NCI-H510A treated with DMSO at 0.1 percent for 48 hours (cell line): ENCODE measurements around the gene SYT1.
A peak's percentile ranks its signal among the peaks of the same experiment; 100 is the strongest.
"Not testable (repeated sequence)": the region's sequence is repeated elsewhere in the genome, so short reads cannot be mapped to it uniquely, and the experiment has no call there.

Source experiments
- DNase-seq: peaks from one replicate; lab custom pipeline; 2025; lab: John Stamatoyannopoulos, UW

SYT1 gene

DNA sequence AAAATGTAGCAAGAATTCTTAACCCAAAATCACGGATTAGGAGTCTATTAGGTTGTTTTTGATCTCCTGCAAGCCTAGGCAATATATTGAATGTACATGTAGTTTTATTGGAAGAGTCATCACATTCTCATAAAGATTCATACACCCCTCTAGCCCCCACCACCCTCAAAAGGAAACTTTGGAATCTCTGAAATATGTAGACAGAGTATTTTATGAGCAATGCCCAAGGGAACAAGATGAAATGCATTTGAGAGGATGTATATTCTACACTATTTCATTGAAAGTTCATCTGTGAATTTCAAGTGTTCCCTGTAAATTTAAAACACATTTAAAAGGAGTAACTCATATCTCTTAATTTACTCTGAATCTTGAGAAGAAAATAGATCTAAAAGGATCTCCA is 103.7 kb downstream of the SYT1 start:
- no peak for DNase-seq

DNA sequence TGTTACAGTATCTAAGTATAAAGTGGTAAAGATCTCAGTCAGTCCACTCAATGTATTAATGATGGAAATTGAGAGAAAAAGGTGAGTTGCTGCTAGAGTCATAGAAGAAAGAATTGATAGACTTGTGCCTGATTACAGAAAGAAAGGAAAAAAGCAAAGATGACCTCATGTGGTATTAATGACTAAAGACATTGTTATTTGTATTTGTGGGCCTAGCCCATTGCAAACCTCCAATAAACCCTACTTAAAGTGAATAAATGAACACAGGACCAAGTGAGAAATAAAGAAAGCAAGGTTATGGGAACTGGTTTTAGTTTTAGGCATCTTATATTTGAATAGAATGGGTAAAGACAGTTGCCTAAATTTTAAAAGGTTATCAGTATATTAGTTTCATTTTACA is 105.5 kb downstream of the SYT1 start:
- no peak for DNase-seq

DNA sequence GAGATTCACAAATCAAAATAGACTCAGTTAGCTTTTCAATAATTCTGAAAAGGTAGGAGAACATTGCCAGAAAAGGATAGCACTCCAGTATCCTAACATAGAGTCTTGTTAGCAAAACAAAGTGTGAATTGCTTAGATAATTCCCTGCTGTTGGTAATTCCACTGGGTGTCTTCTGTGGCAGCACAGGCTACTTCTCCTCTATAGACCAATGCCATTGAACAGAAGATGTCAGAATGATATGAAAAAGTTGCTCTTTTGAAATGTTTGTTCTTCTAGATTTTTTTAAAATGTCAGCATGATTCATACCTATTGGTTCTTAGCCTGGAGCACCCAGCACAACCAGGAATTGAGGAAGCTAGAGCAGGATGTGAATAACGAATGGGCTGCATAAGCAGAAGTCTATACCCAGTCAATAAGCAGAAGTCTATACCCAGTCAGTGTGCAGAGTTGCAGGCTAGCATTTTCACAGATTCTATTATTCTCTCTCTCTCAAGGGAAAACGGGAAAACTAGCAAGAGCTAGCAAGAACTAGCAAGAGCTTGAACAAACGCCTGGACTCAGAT is 112.8 kb downstream of the SYT1 start:
- DNase-seq: no peak

DNA sequence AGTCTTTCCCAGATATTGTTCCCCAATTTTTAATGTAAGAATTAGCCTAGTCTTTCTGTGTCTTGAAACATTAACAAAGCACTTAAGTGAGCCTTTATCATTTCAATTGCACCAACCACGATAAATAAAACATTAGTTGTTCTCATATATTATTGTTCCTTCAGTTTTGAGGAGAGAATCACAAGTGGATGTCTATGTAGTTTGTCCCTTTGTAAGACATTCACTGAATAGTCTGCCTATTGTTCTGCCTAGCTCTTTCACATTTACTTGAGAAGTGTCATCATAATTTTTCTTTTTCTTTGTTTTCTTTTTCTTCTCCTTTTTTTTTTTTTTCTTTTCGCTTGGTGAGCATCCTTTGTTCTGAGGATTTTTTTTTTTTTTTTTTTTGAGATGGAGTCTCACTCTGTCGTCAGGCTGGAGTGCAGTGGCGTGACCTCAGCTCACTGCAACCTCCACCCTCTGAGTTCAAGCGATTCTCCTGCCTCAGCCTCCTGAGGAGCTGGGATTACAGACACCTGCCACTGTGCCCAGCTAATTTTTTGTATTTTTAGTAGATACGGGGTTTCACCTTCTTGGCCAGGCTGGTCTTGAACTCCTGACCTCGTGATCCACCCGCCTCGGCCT is 129.7 kb downstream of the SYT1 start:
- no peak for DNase-seq

DNA sequence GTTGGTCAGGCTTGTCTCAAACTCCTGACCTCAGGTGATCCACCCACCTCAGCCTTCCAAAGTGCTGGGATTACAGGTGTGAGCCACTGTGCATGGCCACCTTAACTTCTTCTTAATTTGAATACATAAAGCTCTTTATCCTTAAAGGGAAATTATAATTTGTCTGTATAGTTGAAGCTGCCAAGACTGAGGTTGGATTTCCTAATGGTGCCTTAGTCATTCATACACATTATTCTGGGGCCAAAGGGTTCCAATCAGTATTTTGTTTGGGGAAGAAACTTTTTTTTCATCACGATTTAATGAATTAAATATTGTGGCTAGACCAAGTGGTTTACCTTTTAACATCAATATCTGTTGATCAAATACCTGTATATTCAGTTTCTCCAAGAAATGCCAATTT is 135.9 kb downstream of the SYT1 start:
- no peak for DNase-seq

DNA sequence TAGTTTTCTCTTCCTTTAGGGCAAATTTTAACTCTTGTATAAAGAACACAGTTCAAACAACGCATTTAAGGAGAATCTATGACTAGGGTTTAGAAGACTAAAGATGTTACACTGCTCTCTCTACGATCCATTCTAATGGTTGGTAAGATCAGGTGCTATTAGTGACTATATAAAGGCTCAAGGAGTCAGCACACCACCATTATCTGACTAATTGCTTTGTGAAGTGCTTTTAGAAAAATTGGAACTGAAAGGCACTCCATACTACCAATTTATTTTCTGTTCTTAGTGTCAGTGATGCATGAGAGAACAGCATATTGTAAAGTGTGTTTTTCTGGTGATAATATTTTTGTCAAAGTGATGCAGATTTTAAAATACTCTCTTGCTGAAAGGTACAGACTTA is 136.8 kb downstream of the SYT1 start:
- DNase-seq: peak; percentile 55

DNA sequence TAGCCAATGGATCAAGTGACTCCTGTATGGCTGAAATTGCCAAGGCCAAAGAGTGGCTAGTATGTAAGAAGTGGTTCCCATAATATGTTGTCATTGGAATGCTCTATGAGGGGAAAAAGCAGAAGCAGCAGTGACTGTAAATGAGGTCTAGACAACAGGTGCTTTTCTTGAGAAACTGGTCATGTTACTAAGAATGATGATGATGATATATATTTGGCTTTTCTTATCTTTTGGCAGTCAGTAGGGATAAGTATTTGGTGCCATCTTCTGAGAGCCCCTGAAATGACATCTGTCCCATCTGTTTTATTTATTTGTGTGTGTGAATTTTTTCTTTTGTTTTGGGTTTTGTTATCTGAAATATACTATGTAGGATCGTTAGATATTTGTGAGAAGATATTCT is 141.7 kb downstream of the SYT1 start:
- DNase-seq: no peak

DNA sequence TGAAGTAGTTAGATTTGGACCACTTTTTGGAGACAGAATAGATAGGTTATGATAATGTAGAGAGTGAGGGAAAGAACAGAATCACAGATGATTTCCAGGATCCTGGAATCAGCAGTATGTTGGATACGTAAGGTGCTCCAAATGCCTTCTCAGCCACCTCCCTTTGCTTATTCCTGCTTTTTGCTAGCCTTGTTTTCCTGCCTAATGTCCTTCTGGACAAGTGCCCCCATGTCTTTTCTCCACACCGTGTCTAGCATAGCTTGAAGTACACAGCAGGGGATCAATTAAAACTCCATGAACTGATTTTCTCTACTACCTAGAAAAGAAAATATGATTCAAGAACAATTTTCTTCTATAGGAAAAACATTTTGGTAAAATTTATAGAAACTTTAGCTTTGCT is 144.0 kb downstream of the SYT1 start:
- no peak for DNase-seq

DNA sequence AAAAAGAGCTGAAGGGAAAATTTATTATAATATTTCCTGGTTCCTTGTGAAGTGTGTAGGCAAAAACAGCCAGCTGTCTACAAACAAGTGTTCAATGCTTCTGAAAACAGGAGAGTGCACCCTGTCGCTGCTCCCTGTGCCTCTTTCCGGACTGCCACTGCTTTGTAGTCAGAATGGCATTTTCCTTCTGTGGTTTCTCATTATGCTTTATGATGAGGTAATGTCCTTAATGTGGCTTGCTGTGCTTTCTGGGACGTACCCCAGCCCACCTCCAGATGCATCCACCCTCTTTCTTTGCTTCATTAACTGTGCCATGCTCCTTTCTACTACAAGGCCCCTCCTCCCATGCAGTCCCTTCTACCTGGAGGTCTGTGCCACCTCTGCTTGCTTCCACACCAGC is 148.1 kb downstream of the SYT1 start:
- DNase-seq: peak; percentile 99

DNA sequence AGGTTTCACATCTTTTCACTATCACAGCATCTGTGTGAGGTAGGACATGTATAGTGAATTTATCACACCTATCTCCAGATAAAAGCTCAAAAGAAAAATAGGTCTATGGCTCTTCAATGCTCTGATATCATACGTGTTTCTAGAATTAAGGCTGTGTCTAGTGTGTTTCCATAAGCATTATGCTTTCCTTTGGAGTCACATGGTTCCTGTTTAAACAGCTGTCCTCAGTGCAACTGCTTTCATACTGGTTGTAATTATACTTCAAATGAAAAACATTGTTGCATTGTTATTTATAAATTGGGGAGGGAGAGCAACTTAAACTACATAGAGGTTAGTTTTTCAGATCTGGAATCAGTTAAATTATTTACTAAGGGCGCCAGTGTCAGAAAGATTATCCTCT is 151.6 kb downstream of the SYT1 start:
- DNase-seq: peak; percentile 96

DNA sequence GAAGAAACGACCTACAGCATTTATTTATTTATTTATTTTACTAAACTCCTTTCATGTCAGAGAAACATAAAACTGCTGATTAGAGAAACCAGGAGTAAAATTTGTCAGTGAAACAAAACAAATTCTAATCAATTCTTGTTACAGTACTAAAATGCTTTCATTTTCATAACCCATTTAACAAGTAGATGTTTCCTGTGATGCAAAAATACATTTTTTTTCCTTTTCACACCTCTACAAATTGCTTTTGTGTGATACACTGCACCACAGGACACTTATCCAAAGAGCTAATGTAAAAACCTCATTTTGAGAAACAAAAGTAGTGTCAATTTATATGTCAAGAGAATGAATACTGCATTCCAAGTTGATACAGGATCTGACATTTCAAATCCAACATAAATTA is 155.1 kb downstream of the SYT1 start:
- DNase-seq: no peak

DNA sequence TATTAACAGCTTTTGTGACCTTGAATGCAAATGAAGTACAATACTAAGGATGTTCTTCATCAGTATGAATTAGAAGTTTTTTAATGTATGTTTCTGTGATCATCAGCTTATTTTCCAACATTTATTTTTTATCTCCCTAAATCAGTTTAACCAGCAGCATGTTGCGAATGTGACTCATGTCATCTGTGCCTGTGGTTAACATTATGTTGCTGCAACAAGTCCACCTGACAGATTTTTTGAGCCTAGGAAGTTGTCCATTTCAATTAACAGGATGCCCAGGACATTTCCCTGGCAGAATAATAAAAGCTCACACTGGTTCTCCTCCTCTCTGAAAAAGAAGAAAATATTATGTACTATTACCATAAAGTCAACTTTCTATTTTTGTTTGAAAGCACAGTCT is 155.5 kb downstream of the SYT1 start:
- no peak for DNase-seq

DNA sequence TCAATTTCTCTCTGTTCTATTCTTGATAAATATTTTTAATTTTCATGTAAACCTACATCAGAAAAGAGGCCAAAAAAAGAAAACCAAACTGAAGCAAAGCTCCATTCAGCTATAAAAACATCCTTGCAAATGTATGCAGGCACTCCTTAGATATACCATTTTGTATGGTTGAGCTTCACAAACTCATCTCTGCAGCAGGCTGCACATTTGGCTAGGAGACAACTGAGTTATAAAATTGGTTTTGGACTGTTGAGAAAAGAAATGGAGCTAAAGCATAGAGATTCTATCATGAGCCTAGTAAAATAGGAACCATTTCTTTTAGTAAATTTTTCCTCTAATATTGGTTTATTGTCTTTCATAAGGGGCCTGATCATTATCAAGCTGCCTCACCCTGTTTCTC is 156.4 kb downstream of the SYT1 start:
- no peak for DNase-seq

DNA sequence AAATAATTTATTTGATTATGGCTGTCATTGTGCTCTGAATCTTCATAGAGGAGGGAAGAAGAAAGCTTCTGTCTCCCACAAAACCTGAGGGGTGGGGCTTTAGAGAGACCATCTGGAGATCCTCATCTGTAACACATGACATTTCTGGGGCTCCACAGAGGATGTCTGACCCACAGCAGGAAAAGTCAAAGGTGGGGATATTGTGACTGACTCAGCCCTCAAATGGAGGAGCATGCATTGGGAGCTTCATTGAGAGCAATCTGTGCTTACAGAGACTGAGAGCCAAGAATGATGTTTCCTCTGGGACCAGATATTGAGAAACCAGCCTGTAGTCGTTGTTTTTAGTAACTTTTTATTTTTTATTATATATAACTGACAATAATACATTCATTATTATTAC is 158.7 kb downstream of the SYT1 start:
- DNase-seq: no peak

DNA sequence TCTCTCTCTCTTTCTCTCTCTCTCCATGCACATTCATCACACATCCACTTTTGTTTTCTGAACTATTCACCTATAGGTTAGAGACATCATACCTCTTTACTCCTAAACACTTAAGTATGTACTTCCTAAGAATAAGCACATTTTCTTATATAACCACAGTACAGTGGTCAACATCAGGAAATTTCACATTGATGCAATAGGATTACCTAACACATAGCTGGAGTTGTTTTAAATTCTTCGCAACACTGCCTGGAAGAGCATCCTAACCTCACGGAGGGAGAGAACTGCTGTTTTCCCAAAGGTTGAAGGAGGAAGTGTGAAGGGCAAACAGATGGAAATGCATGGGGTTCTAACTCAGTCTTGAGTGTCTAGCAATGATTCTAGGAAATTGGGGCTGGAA is 159.2 kb downstream of the SYT1 start:
- no peak for DNase-seq

DNA sequence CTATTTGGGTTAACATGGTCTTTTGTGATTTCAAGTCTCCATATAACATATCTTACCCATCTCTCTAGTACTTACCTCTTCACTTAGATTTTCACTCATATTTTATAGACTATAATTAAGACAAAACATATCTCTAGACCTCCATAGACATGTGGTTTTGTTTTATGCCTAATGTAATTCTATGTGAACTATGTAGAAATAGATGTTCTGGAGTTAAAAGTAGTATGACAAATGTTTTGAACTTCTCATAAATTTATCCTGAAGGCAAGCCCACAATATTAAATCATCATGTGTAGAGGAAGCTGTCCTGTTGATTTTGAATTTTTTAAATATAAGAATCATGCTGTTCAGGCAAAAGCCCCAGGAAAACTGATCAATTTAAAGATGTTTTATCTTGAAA is 169.2 kb downstream of the SYT1 start:
- no peak for DNase-seq

DNA sequence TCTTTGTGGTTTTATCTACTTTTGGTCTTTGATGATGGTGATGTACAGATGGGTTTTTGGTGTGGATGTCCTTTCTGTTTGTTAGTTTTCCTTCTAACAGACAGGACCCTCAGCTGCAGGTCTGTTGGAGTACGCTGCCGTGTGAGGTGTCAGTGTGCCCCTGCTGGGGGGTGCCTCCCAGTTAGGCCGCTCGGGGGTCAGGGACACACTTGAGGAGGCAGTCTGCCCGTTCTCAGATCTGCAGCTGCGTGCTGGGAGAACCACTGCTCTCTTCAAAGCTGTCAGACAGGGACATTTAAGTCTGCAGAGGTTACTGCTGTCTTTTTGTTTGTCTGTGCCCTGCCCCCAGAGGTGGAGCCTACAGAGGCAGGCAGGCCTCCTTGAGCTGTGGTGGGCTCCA is 180.2 kb downstream of the SYT1 start:
- DNase-seq: not testable (repeated sequence)

DNA sequence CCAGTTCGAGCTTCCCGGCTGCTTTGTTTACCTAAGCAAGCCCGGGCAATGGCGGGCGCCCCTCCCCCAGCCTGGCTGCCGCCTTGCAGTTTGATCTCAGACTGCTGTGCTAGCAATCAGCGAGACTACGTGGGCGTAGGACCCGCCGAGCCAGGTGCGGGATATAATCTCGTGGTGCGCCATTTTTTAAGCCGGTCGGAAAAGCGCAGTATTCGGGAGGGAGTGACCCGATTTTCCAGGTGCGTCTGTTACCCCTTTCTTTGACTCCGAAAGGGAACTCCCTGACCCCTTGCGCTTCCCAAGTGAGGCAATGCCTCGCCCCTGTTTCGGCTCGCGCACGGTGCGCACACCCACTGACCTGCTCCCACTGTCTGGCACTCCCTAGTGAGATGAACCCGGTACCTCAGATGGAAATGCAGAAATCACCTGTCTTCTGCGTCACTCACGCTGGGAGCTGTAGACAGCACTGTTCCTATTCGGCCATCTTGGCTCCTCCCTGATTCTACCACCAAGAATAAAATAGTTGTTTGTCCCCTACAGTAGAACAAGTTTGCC is 180.7 kb downstream of the SYT1 start:
- not testable (repeated sequence) for DNase-seq

DNA sequence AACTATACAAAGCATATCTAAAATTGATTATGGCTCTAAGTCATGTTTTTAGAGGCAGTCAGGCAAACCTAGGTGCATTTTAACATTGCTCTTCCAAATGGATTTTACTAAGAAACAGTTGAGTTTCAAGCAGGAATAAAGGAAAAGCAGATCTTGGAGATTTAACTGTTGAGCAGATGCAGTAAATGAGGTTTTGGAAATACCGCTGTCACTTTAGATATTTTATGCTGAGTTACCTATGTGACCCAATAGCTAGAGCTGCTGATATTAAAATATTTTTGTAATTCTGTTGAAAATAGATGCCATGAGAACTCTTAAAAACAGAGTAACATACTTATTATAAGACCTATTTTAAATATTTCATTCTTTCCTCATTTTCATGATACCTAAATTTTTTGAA is 181.4 kb downstream of the SYT1 start:
- DNase-seq: no peak

DNA sequence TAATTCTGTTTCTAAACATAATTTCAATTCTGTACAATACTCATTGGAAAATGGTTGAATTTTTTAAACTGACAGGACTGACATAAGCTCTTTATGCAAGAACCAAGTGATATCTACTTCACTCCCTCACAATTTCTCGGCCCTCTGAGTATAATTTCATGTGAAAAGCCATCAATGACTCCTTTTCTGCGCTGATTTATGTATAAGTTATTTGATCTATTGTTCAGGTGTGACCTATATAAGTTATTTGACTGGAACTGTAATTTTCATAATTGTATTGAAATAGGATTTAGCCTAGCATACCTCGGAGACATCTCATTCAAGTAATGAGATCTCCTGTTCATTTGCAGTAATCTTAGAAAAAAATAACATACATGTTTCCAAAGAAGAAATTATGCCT is 184.4 kb downstream of the SYT1 start:
- no peak for DNase-seq

DNA sequence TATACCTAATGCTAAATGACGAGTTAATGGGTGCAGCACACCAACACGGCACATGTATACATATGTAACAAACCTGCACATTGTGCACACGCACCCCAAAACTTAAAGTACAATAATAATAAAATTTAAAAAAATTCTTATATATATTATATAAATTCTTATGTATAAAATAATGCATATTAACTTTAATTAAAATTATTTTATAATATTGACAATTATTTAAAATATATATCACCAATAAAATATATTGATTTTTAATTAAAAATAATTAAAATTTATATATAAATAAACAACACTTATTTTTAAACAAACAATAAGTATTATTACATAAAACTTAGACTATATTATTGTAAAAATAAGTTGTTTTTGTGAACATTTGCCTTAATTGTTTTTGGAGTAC is 188.8 kb downstream of the SYT1 start:
- no peak for DNase-seq

DNA sequence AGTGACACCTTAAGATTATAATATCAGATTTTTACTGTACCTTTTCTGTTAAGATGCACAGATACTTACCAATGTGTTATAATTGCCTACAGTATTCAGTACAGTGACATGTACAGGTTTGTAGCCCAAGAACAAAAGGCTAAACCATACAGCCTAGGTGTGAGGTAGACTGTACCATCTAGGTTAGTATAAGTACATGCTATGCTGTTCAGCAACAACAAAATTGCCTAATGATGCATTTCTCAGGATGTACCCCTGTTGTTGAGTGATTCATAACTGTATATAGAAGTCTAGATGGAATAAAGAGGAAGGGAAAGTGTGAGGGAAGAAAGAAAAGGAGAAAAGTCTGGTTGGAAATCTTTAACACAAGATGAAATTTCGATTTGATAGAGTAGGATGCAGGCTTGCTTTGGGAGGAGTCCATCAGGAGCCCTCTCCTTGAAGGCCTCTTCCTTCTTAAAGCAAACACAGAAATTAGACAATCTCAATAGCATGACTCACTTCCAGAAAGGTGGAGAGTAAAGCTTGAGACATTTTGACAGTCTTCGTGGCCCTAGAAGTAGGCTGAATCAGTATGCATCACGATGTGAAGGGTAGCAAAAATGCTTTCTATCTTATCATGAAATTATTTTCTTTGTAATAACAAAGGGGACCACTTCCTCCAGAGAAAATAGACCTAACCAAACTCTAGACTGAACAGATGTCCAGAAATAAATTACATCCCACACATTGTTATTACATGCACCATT is 191.5 kb downstream of the SYT1 start:
- no peak for DNase-seq

DNA sequence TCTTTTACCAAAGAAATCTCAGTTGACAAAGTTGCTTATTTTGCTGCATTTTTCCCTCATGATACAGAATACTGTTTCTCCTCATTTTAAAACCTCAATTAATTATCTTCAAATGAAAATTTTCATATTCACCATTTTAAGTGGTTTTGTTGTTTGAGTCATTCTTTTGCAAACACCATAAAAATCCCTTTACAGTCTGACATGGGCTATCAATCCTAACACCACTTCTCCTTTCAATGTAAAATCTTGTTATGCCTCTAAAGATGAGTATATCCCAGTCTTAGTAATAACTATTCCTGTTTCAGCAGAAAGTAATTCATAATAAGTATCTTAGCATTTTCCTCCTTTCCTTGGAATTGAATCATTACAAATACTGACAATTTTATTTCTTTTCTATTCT is 192.2 kb downstream of the SYT1 start:
- DNase-seq: no peak

DNA sequence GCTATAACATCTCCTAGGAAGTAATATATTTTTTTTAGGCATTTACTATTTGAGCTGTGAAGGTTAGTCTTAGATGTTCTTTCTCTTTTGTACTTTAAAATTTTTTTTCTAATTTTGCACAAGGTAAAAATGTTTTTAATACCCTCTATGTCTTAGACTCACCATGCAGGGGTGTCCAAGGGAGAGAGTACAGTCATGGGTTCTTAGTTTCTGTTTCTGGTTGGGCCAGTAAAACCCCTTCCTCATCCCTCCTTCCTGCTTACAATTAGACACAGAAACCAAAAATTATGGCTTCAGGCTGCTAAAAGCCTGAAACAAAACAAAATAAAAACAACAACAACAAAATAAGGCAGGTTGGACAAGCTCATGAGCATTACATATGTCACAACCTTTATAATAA is 193.0 kb downstream of the SYT1 start:
- DNase-seq: no peak
